Heart left ventricle (tissue), 13 donors: ENCODE measurements around the gene CPPED1.

Experiments used
- CTCF ChIP-seq, 12 donors: fragments of 200-600 bp; sonication (generic) in 4 of 12; IDR thresholded peaks; one replicate each; pipeline versions ENCODE4 v1.5.0 to v1.8.0; 2018 to 2022; ENCODE audit warnings: antibody characterized with exemption in 12 of 12, mild to moderate bottlenecking in 5 of 12
- POLR2A ChIP-seq, 2 donors: fragments of 450-650 bp; IDR thresholded peaks; one replicate each; pipeline ENCODE4 v1.6.1; 2017; ENCODE audit warnings: antibody characterized with exemption in 2 of 2, mild to moderate bottlenecking in 2 of 2, moderate library complexity in 2 of 2
- donor health status: ischemic (EF 13 %, LVEDD 7.1; RV severe dilation, severe dysfunction).
- donor health status: DM: no; HTN: yes; CAD: no.
- donor health status: DM: no; HTN: no; CAD: no.
- donor health status: ischemic (EF 25% LVEDD 6.9; RV normal size, moderate dysfunction).
- donor health status: ischemic (EF 25% LVEDD 5.7; RV mildly dilated, moderate dysfunction).
- donor health status: ischemic (EF 35%, LVEDD 5.7; RV mildly dilated, moderate dysfunction).
- donor health status: nonischemic (EF 11% LVEDD 7.7; RV severe dilation, severe dysfunction).
- donor health status: DM: yes; HTN: yes; CAD: no.
- donor health status: PGD.
- donor health status: ischemic (EF 29% LVEDD 5.4; RV normal size, mild dysfunction).
- donor health status: nonischemic (EF 23%, LVEDD 6.1; RV moderate dilation, normal function).

GRCh38 chr16:12798171-12798570 lies 5.5 kb downstream of the CPPED1 start:
- TF ChIP-seq POLR2A (IDR thresholded peaks at IDR 0.05) (no peak), CTCF (IDR thresholded peaks at IDR 0.05) (no peak)
